ENCODE data around the gene PRR7. TPM values are rescaled to one million over a fixed set of nuclear protein-coding genes. Genes with fewer than 3 reads are reported as not detected.

Gene PRR7
- polyA plus RNA-seq, 1 of the 3 experiments (the other 2 are of a cell fraction), result 17.1 TPM

DNA sequence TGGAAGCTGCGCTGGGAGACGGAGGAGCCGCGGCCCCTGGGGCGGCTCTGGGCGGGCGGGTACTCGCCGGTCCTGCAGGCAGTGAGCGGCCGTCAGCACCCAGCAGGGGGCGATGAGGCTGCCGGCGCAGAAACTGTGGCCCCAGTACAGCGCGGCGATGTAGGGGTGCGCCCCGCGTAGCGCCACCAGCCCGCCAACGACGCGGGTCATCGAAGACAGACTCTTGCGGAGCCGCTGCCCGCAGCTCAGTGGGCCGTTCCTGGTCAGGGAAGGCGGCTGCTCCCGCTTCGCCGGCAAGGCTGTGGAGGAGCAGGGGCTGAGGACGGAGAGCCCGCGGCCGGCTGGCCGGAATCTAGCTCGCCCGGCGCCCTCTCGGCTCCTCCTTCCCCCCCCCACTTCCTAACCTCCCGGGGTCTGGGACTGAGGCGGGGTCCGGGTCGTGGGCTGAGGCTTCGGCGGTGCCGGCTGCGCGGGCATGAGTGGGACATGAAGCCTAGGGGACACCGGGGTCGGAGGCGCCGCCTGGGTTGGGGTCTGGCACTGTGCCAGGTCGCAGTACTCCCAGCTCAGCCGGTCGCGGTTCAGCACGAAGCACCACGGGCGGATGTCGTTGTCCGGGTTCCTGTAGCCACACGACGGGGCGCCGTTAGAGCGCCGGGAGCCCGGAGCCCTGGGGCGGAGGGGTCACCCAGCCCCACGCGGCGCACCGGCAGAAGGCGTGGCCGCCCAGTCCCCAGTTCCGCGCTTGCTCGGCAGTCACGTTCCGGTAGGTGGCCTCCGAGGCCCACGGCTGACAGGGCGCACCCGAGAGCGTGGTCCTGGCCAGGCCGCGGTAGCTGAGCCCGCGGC, 42.6 kb upstream of the PRR7 start:
- POLR2A ChIA-PET, result interaction anchor here (0.8 to 4.6 kb wide), 13 partner anchors 13 to 97 kb away, joined by 3 to 72 read pairs (median 5); partner anchors contain the start of genes GRK6, LMAN2, PDLIM7 and PRR7
- DNase-seq, result peak; percentile 94
- H3K27me3 ChIP-seq (ENCODE audit: insufficient read depth), result no peaks in the 10 kb centered on the region
- H3K79me2 ChIP-seq (ENCODE audit: insufficient read depth), result no peaks in the 10 kb centered on the region
- 3% methylated on average over 38 of the region's 93 CpGs for WGBS (ENCODE audit: low lambda C conversion rate)
- CTCF ChIA-PET, result interaction anchor here (0.6 to 9.7 kb wide), 46 partner anchors 12 to 744 kb away, joined by 3 to 375 read pairs (median 5); partner anchors contain the start of genes DDX41, DOK3, GRK6 and LMAN2
- H4K20me1 ChIP-seq (ENCODE audit: insufficient read depth), result no peaks in the 10 kb centered on the region
- H3K4me2 ChIP-seq, result peak overlapping the region; percentile 97
- H3K36me3 ChIP-seq (replicated peaks in 1 of 2; ENCODE audit: control insufficient read depth in 1 of 2, insufficient read depth in 2 of 2, low read length in 1 of 2), result no peaks in the 10 kb centered on the region
- H3K9ac ChIP-seq, result peak overlapping the region; percentile 55
- H3K9me2 ChIP-seq, result no peaks in the 10 kb centered on the region
- peak overlapping the region; percentile 60 to 83 for H3K4me3 ChIP-seq (ENCODE audit: low read depth in 2 of 2, low read length in 1 of 2)
- H3K27ac ChIP-seq (ENCODE audit: low read depth in 2 of 2, low read length in 1 of 2), result peak overlapping the region in 1 of 2 experiments; percentile 96; a peak in 2 of 4 replicates
- H3K4me1 ChIP-seq (ENCODE audit: control insufficient read depth in 1 of 2, insufficient read depth in 2 of 2, low read depth in 1 of 2, low read length in 1 of 2), result peaks cover 0 to 28% of the 10 kb centered on the region in 2 experiments; a peak in 1 of 4 replicates
- H3F3A ChIP-seq (replicated peaks; ENCODE audit: insufficient read depth), result peaks cover 14% of the 10 kb centered on the region
- peak overlapping the region; percentile 92 for H2AFZ ChIP-seq (ENCODE audit: low read depth)
- H3K9me3 ChIP-seq, result no peaks in the 10 kb centered on the region
- peak; percentile 65 for TF ChIP-seq YY1 (IDR thresholded peaks at IDR 0.05; ENCODE audit: low read depth)
- TF ChIP-seq RCOR1 (IDR thresholded peaks at IDR 0.05; ENCODE audit: low read length), result no peak
- TF ChIP-seq NRF1 (IDR thresholded peaks at IDR 0.05; ENCODE audit: low read depth, low read length), result no peak
- peak; percentile 9; the same call in 1 of the 2 replicates for TF ChIP-seq FOXJ3 (CRISPR knock-in tag; IDR thresholded peaks at IDR 0.05)
- TF ChIP-seq SMC3 (IDR thresholded peaks at IDR 0.05; ENCODE audit: low read depth, low read length), result peak; percentile 64
- peak; percentile 92 for TF ChIP-seq NFIC (IDR thresholded peaks at IDR 0.05; ENCODE audit: borderline replicate concordance)
- TF ChIP-seq, protein P1, sequence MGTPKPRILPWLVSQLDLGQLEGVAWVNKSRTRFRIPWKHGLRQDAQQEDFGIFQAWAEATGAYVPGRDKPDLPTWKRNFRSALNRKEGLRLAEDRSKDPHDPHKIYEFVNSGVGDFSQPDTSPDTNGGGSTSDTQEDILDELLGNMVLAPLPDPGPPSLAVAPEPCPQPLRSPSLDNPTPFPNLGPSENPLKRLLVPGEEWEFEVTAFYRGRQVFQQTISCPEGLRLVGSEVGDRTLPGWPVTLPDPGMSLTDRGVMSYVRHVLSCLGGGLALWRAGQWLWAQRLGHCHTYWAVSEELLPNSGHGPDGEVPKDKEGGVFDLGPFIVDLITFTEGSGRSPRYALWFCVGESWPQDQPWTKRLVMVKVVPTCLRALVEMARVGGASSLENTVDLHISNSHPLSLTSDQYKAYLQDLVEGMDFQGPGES (IDR thresholded peaks at IDR 0.05; ENCODE audit: low read depth, low read length), result no peak
- TF ChIP-seq TAF1 (IDR thresholded peaks at IDR 0.05; ENCODE audit: borderline replicate concordance, low read depth, low read length), result peak; percentile 30; the same call in 1 of the 2 replicates
- TF ChIP-seq RFX5 (IDR thresholded peaks at IDR 0.05; ENCODE audit: low read length), result no peak
- TF ChIP-seq, protein P2, sequence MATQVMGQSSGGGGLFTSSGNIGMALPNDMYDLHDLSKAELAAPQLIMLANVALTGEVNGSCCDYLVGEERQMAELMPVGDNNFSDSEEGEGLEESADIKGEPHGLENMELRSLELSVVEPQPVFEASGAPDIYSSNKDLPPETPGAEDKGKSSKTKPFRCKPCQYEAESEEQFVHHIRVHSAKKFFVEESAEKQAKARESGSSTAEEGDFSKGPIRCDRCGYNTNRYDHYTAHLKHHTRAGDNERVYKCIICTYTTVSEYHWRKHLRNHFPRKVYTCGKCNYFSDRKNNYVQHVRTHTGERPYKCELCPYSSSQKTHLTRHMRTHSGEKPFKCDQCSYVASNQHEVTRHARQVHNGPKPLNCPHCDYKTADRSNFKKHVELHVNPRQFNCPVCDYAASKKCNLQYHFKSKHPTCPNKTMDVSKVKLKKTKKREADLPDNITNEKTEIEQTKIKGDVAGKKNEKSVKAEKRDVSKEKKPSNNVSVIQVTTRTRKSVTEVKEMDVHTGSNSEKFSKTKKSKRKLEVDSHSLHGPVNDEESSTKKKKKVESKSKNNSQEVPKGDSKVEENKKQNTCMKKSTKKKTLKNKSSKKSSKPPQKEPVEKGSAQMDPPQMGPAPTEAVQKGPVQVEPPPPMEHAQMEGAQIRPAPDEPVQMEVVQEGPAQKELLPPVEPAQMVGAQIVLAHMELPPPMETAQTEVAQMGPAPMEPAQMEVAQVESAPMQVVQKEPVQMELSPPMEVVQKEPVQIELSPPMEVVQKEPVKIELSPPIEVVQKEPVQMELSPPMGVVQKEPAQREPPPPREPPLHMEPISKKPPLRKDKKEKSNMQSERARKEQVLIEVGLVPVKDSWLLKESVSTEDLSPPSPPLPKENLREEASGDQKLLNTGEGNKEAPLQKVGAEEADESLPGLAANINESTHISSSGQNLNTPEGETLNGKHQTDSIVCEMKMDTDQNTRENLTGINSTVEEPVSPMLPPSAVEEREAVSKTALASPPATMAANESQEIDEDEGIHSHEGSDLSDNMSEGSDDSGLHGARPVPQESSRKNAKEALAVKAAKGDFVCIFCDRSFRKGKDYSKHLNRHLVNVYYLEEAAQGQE (IDR thresholded peaks at IDR 0.05; ENCODE audit: low read depth, low read length), result 0 out of 2 replicates have a peak, but pooled peaks have one; percentile 25
- TF ChIP-seq RAD21 (IDR thresholded peaks at IDR 0.05; ENCODE audit: low read length), result peak; percentile 81
- TF ChIP-seq, protein P3, sequence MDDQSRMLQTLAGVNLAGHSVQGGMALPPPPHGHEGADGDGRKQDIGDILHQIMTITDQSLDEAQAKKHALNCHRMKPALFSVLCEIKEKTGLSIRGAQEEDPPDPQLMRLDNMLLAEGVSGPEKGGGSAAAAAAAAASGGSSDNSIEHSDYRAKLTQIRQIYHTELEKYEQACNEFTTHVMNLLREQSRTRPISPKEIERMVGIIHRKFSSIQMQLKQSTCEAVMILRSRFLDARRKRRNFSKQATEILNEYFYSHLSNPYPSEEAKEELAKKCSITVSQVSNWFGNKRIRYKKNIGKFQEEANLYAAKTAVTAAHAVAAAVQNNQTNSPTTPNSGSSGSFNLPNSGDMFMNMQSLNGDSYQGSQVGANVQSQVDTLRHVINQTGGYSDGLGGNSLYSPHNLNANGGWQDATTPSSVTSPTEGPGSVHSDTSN (IDR thresholded peaks at IDR 0.05), result no peak
- TF ChIP-seq, protein P4, sequence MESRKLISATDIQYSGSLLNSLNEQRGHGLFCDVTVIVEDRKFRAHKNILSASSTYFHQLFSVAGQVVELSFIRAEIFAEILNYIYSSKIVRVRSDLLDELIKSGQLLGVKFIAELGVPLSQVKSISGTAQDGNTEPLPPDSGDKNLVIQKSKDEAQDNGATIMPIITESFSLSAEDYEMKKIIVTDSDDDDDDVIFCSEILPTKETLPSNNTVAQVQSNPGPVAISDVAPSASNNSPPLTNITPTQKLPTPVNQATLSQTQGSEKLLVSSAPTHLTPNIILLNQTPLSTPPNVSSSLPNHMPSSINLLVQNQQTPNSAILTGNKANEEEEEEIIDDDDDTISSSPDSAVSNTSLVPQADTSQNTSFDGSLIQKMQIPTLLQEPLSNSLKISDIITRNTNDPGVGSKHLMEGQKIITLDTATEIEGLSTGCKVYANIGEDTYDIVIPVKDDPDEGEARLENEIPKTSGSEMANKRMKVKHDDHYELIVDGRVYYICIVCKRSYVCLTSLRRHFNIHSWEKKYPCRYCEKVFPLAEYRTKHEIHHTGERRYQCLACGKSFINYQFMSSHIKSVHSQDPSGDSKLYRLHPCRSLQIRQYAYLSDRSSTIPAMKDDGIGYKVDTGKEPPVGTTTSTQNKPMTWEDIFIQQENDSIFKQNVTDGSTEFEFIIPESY (IDR thresholded peaks at IDR 0.05; ENCODE audit: borderline replicate concordance, low read depth), result no peak
- TF ChIP-seq SIN3A (IDR thresholded peaks at IDR 0.05; ENCODE audit: borderline replicate concordance, low read depth, low read length), result peak; percentile 56; the same call in 1 of the 2 replicates
- TF ChIP-seq, protein P5, sequence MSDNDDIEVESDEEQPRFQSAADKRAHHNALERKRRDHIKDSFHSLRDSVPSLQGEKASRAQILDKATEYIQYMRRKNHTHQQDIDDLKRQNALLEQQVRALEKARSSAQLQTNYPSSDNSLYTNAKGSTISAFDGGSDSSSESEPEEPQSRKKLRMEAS (IDR thresholded peaks at IDR 0.05; ENCODE audit: low read depth), result peak; percentile 89
- TF ChIP-seq GABPA (IDR thresholded peaks at IDR 0.05; ENCODE audit: low read depth), result no peak
- no peak for TF ChIP-seq FOXM1 (IDR thresholded peaks at IDR 0.05; ENCODE audit: low read depth)
- TF ChIP-seq MXI1 (IDR thresholded peaks at IDR 0.05; ENCODE audit: low read depth, low read length), result peak; percentile 91
- TF ChIP-seq EP300 (IDR thresholded peaks at IDR 0.05; ENCODE audit: borderline replicate concordance in 1 of 2, low read depth in 1 of 2, low read length in 1 of 2), result no peak; a peak in 1 of 4 replicates
- TF ChIP-seq ELF1 (IDR thresholded peaks at IDR 0.05), result no peak
- TF ChIP-seq POLR2AphosphoS5 (IDR thresholded peaks at IDR 0.05; ENCODE audit: low read depth, low read length), result peak; percentile 33; the same call in 1 of the 2 replicates
- TF ChIP-seq, protein P6, sequence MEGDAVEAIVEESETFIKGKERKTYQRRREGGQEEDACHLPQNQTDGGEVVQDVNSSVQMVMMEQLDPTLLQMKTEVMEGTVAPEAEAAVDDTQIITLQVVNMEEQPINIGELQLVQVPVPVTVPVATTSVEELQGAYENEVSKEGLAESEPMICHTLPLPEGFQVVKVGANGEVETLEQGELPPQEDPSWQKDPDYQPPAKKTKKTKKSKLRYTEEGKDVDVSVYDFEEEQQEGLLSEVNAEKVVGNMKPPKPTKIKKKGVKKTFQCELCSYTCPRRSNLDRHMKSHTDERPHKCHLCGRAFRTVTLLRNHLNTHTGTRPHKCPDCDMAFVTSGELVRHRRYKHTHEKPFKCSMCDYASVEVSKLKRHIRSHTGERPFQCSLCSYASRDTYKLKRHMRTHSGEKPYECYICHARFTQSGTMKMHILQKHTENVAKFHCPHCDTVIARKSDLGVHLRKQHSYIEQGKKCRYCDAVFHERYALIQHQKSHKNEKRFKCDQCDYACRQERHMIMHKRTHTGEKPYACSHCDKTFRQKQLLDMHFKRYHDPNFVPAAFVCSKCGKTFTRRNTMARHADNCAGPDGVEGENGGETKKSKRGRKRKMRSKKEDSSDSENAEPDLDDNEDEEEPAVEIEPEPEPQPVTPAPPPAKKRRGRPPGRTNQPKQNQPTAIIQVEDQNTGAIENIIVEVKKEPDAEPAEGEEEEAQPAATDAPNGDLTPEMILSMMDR (IDR thresholded peaks at IDR 0.05), result peak; percentile 72

Data from SK-N-SH (cell line).